ENCODE results near the gene AGO3. TPM values are rescaled to one million over a fixed set of nuclear protein-coding genes. Genes with fewer than 3 reads are reported as not detected.

AGO3 gene
- total RNA-seq, 2 donors from 2014 or later, result 19.4 to 32.7 TPM

- no peaks in the 10 kb centered on the region for H3K4me1 ChIP-seq (replicated peaks)
- no peak for DNase-seq (ENCODE audit: low spot score)
- WGBS, result 71% methylated on average over 2 of the region's 2 CpGs
- no peak overlapping the region for H3K4me3 ChIP-seq
- no peaks in the 10 kb centered on the region for H3K27me3 ChIP-seq (replicated peaks; ENCODE audit: insufficient read depth)
- TF ChIP-seq POLR2AphosphoS5 (IDR thresholded peaks at IDR 0.05) (no peak), CTCF (IDR thresholded peaks at IDR 0.05) (no peak), POLR2A (IDR thresholded peaks at IDR 0.05) (no peak)
- intact Hi-C loops (cut with DNase I), result no loop called here
- no peaks in the 10 kb centered on the region for H3K9me3 ChIP-seq
- H3K36me3 ChIP-seq, result no peaks in the 10 kb centered on the region
- no peak overlapping the region for H3K27ac ChIP-seq
These were observed 139.4 kb downstream of the AGO3 start for GRCh38 chr1:36070349-36070748.

GRCh38 chr1:36076979-36077573 is 146.2 kb downstream of the AGO3 start:
- no peaks in the 10 kb centered on the region for H3K36me3 ChIP-seq
- no peaks in the 10 kb centered on the region for H3K27me3 ChIP-seq (replicated peaks; ENCODE audit: insufficient read depth)
- H3K27ac ChIP-seq, result no peak overlapping the region
- TF ChIP-seq CTCF (IDR thresholded peaks at IDR 0.05) (no peak), POLR2A (IDR thresholded peaks at IDR 0.05) (no peak), POLR2AphosphoS5 (IDR thresholded peaks at IDR 0.05) (no peak)
- WGBS, result 68% methylated on average over 4 of the region's 4 CpGs
- H3K9me3 ChIP-seq, result no peaks in the 10 kb centered on the region
- intact Hi-C loops (cut with DNase I), result no loop called here
- DNase-seq (ENCODE audit: low spot score), result no peak
- no peak overlapping the region for H3K4me3 ChIP-seq
- H3K4me1 ChIP-seq (replicated peaks), result no peaks in the 10 kb centered on the region

- TF ChIP-seq POLR2A (IDR thresholded peaks at IDR 0.05) (no peak), CTCF (IDR thresholded peaks at IDR 0.05) (no peak), POLR2AphosphoS5 (IDR thresholded peaks at IDR 0.05) (no peak)
- H3K36me3 ChIP-seq, result no peaks in the 10 kb centered on the region
- H3K27ac ChIP-seq, result no peak overlapping the region
- peaks cover 6% of the 10 kb centered on the region for H3K4me1 ChIP-seq (replicated peaks)
- 65% methylated on average over 3 of the region's 3 CpGs for WGBS
- H3K27me3 ChIP-seq (replicated peaks; ENCODE audit: insufficient read depth), result no peaks in the 10 kb centered on the region
- DNase-seq (ENCODE audit: low spot score), result no peak
- no peaks in the 10 kb centered on the region for H3K9me3 ChIP-seq
- intact Hi-C loops (cut with DNase I), result no loop called here
- no peak overlapping the region for H3K4me3 ChIP-seq
These were observed 149.3 kb downstream of the AGO3 start for GRCh38 chr1:36080236-36080635.

- intact Hi-C loops (cut with DNase I), result no loop called here
- Histone ChIP-seq H3K27me3 (replicated peaks; ENCODE audit: insufficient read depth) (no peaks in the 10 kb centered on the region), H3K4me1 (replicated peaks) (peaks cover 6% of the 10 kb centered on the region), H3K36me3 (no peaks in the 10 kb centered on the region), H3K27ac (no peak overlapping the region), H3K4me3 (no peak overlapping the region), H3K9me3 (no peaks in the 10 kb centered on the region)
- WGBS, result 78% methylated on average over 6 of the region's 6 CpGs
- TF ChIP-seq POLR2AphosphoS5 (IDR thresholded peaks at IDR 0.05) (no peak), CTCF (IDR thresholded peaks at IDR 0.05) (no peak), POLR2A (IDR thresholded peaks at IDR 0.05) (no peak)
- no peak for DNase-seq (ENCODE audit: low spot score)
These were observed 149.9 kb downstream of the AGO3 start for GRCh38 chr1:36080801-36081200.

- Histone ChIP-seq H3K4me1 (replicated peaks) (peaks cover 6% of the 10 kb centered on the region), H3K27me3 (replicated peaks; ENCODE audit: insufficient read depth) (no peaks in the 10 kb centered on the region), H3K27ac (no peak overlapping the region), H3K9me3 (no peaks in the 10 kb centered on the region), H3K4me3 (no peak overlapping the region), H3K36me3 (no peaks in the 10 kb centered on the region)
- intact Hi-C loops (cut with DNase I), result no loop called here
- DNase-seq (ENCODE audit: low spot score), result no peak
- 31% methylated on average over 3 of the region's 3 CpGs for WGBS
- no peak for TF ChIP-seq POLR2A (IDR thresholded peaks at IDR 0.05)
- no peak for TF ChIP-seq POLR2AphosphoS5 (IDR thresholded peaks at IDR 0.05)
- TF ChIP-seq CTCF (IDR thresholded peaks at IDR 0.05), result no peak
These were observed 151.1 kb downstream of the AGO3 start for GRCh38 chr1:36081926-36082485.
